Upper lobe of left lung (tissue), 6 donors: ENCODE measurements around the gene DIMT1. TPM values are rescaled to one million over a fixed set of nuclear protein-coding genes. Genes with fewer than 3 reads are reported as not detected.
A peak's percentile ranks its signal among the peaks of the same experiment; 100 is the strongest.

ENCODE experiments used
- ATAC-seq, 2 donors: fragments of 200-7000 bp; cut with Tn5 transposase; one replicate each; pipeline ENCODE4 v1.9.1; 2022; ENCODE audit warnings: mild to moderate bottlenecking in 2 of 2, moderate library complexity in 2 of 2; ENCODE audit not compliant: low FRiP score in 2 of 2
- DNase-seq, 2 donors: peaks; one replicate each; pipeline ENCODE4 v3.0.0-alpha.2; 2019 to 2020
- H3K27ac ChIP-seq, 4 donors: fragments of 200-600 bp; sonication (generic); one replicate each; pipeline ENCODE4 v1.5.1; 2016 to 2019
- H3K27me3 ChIP-seq, 4 donors: fragments of 200-600 bp; sonication (generic); one replicate each; pipeline ENCODE4 v1.5.1; 2017 to 2019
- H3K36me3 ChIP-seq, 4 donors: fragments of 200-600 bp; sonication (generic); one replicate each; pipeline ENCODE4 v1.5.1; 2016 to 2019
- H3K4me1 ChIP-seq, 4 donors: fragments of 200-600 bp; sonication (generic); one replicate each; pipeline ENCODE4 v1.5.1; 2018 to 2019
- H3K4me3 ChIP-seq, 4 donors: fragments of 200-600 bp; sonication (generic); one replicate each; pipeline ENCODE4 v1.5.1; 2017 to 2019; ENCODE audit warnings: mild to moderate bottlenecking in 2 of 4, moderate library complexity in 1 of 4
- H3K9me3 ChIP-seq, 4 donors: fragments of 200-600 bp; sonication (generic); one replicate each; pipeline ENCODE4 v1.5.1; 2018 to 2019
- EP300 ChIP-seq, 4 donors: sonication (generic); formaldehyde crosslinking; IDR thresholded peaks; one replicate each; pipeline ENCODE4 v1.5.1; 2017; ENCODE audit warnings: antibody characterized with exemption in 4 of 4, control low read depth in 2 of 4
- POLR2A ChIP-seq, 4 donors: fragments of 450-650 bp; IDR thresholded peaks; one replicate each; pipeline ENCODE4 v1.5.1; 2016 to 2017; ENCODE audit warnings: antibody characterized with exemption in 4 of 4, mild to moderate bottlenecking in 2 of 4
- POLR2AphosphoS5 ChIP-seq, 2 donors: sonication (generic); formaldehyde crosslinking; IDR thresholded peaks; one replicate each; pipeline ENCODE4 v1.5.1; 2017; ENCODE audit warnings: antibody characterized with exemption in 2 of 2
- WGBS, 2 donors: methylation state at CpG; one replicate each; pipeline ENCODE4 v1.1.5; 2017 to 2018; 5-methylcytosine and 5-hydroxymethylcytosine counted together
- total RNA-seq, 6 donors: library from RNA; depleted of rRNA in 4 of 6; stranded (reverse); fragments of >200 nt in 4 of 6; gene quantifications; one replicate each; pipeline versions ENCODE4 v1.1.0 to v1.2.1, GENCODE V29; 2016 to 2021
- TF ChIP-seq, protein P1 (sequence below), 6 experiments: fragments of 450-650 bp in 4 of 6; fragments of 200-600 bp in 2 of 6; sonication (generic) in 2 of 6; IDR thresholded peaks; one replicate each; pipeline ENCODE4 v1.5.1; 2016 to 2019; ENCODE audit warnings: antibody characterized with exemption in 6 of 6
- donor health status: DM: no; HTN: no; CAD: no; lungs with moderate emphysema.
- donor health status: DM: no; HTN: yes; CAD: no; lungs with severe emphysema.

DIMT1 gene
- total RNA-seq: 10 to 100 TPM in 3 of 6 donors, 1 to 10 TPM in 3; 2.1 to 24.5 (median 13.0) TPM

DNA sequence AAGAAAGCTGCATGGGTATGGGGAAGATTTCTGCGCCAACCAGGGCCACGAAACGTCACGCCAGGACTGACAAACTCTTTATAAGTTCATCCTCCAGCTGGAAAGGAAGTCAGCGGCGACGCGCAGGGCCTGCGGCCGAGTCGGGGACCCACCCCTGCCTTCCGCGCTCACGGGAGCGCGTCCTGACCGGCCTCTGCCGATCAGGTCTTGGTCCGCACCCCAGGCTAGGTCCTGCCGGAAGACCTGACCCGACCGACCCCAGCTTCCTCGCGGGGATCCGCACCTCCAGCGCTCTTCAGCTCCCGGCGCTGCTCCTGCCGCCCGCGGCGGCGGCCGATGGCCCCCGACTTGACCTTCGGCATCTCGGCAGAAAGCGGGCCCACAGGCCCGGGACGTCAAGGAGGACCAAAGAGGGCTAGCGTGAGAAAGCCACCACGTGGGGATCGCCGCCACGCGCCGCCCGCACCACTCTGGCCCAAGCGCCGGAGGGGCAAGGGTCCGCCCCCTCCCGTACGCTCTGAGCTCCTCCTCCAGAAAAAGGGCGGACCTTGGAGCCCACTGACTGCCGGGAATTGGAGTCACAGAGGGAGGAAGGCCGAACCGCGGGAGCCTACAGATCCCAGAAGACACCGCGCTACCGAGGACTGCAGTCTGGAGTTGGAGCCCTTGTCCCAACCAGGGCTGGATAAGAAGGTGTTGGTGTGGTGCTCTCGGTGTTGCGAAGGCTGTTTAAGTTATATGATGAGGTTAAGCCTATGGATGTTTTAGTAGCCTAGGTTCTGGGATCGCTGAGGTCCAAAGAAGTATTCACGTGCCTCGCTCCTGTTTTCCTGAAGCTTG is at the start of gene DIMT1:
TSS of gene DIMT1 (minus strand) at position 495 of the 840 bp plus-strand sequence. CDS start at position 362, 133 bp downstream.
- Histone ChIP-seq H3K4me1 (peaks cover 9 to 12% (median 10%) of the 10 kb centered on the region in 4 donors), H3K9me3 (no peaks in the 10 kb centered on the region), H3K27ac (peak within 1 kb of the TSS; percentile 88 to 94 (median 92)), H3K27me3 (no peaks in the 10 kb centered on the region), H3K4me3 (peak within 1 kb of the TSS; percentile 60 to 94 (median 83)), H3K36me3 (peaks cover 0 to 23% (median 12%) of the 10 kb centered on the region in 4 donors)
- ATAC-seq (peak; percentile 100), DNase-seq (peak; percentile 96 to 99)
- 0 to 1% methylated on average over 14 to 25 of the region's 66 CpGs for WGBS, 2 donors
- TF ChIP-seq POLR2AphosphoS5 (IDR thresholded peaks at IDR 0.05): peak; percentile 78 to 87
- TF ChIP-seq EP300 (IDR thresholded peaks at IDR 0.05): peak in 1 of 4 donors; percentile 3
- TF ChIP-seq, protein P1, sequence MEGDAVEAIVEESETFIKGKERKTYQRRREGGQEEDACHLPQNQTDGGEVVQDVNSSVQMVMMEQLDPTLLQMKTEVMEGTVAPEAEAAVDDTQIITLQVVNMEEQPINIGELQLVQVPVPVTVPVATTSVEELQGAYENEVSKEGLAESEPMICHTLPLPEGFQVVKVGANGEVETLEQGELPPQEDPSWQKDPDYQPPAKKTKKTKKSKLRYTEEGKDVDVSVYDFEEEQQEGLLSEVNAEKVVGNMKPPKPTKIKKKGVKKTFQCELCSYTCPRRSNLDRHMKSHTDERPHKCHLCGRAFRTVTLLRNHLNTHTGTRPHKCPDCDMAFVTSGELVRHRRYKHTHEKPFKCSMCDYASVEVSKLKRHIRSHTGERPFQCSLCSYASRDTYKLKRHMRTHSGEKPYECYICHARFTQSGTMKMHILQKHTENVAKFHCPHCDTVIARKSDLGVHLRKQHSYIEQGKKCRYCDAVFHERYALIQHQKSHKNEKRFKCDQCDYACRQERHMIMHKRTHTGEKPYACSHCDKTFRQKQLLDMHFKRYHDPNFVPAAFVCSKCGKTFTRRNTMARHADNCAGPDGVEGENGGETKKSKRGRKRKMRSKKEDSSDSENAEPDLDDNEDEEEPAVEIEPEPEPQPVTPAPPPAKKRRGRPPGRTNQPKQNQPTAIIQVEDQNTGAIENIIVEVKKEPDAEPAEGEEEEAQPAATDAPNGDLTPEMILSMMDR (IDR thresholded peaks at IDR 0.05): no peak
- TF ChIP-seq POLR2A (IDR thresholded peaks at IDR 0.05): peak in 2 of 4 donors; percentile 72 to 83

DNA sequence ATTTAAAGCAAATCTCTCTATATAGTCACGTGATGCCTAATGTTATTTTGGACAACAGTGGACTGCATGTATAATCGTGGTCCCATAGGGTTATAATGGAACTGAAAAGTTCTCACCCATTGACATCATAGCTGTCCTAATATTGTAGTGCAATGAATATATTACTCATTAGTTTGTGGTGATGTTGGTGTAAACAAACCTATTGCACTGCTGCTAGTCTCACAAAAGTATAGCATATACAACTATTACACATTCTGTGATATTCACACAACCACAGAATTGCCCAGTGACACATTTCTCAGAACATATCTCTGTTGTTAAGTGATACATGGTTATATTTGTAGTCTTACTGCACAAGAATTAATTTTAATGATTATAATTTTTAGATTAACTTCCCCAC is 46.6 kb upstream of the DIMT1 start:
- TF ChIP-seq, protein P1 (IDR thresholded peaks at IDR 0.05): no peak
- TF ChIP-seq EP300 (IDR thresholded peaks at IDR 0.05) (no peak), POLR2A (IDR thresholded peaks at IDR 0.05) (no peak), POLR2AphosphoS5 (IDR thresholded peaks at IDR 0.05) (no peak)
- WGBS, 2 donors: 88 to 95% methylated on average over 2 of the region's 2 CpGs
- Histone ChIP-seq H3K36me3 (peaks cover 0 to 42% (median 5%) of the 10 kb centered on the region in 4 donors), H3K4me3 (no peak overlapping the region), H3K27me3 (no peaks in the 10 kb centered on the region), H3K9me3 (no peaks in the 10 kb centered on the region), H3K27ac (no peak overlapping the region), H3K4me1 (peaks cover 0 to 2% (median 0%) of the 10 kb centered on the region in 4 donors)
- ATAC-seq: no peak
- DNase-seq: no peak

DNA sequence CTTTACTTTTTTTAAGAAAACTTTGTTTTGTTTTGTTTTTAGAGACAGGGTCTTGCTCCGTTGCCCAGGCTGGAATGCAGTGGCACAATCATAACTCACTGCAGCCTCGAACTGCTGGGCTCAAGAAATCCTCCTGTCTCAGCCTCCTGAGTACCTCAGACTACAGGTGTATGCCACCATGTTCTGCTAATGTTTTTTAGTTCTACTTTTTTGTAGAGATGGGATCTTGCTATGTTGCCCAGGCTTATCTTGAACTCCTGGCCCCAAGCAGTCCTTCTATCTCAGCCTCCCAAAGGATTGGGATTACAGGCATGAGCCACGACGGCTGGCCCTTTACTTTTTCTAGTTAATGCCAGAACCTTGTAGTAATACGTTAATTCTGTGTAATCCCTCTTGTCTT is 44.8 kb upstream of the DIMT1 start:
- peaks cover 0 to 41% (median 5%) of the 10 kb centered on the region in 4 donors for H3K36me3 ChIP-seq
- H3K27me3 ChIP-seq: no peaks in the 10 kb centered on the region
- WGBS, 2 donors: 93 to 98% methylated on average over 5 of the region's 5 CpGs
- H3K9me3 ChIP-seq: no peaks in the 10 kb centered on the region
- H3K4me1 ChIP-seq: peaks cover 0 to 2% (median 0%) of the 10 kb centered on the region in 4 donors
- no peak overlapping the region for H3K27ac ChIP-seq
- TF ChIP-seq, protein P1 (IDR thresholded peaks at IDR 0.05): no peak
- TF ChIP-seq EP300 (IDR thresholded peaks at IDR 0.05): no peak
- TF ChIP-seq POLR2A (IDR thresholded peaks at IDR 0.05): no peak
- TF ChIP-seq POLR2AphosphoS5 (IDR thresholded peaks at IDR 0.05): no peak
- DNase-seq: no peak
- no peak overlapping the region for H3K4me3 ChIP-seq
- ATAC-seq: no peak

DNA sequence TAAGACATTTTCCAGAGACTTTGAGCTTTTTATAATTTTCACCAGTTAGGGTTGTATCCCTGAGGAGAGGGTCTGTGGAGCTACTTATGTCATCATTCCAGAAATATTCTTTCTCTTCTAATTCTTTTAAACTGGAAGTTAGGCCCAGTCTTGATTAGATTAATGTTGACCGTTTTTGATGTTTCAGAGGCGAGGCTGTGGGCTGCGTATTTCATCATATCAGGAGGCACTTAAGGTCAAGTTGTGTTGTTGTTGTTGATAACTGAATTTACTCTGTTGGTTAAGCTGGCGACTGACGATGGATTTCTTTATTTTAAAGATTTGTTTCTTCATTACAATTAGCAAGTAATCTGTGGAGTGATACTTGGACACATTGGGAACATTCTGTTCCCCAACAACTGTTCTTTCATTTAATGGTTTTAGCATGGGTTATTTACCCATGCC is 28.9 kb upstream of the DIMT1 start:
- DNase-seq (no peak), ATAC-seq (peak in 1 of 2 donors; percentile 66)
- Histone ChIP-seq H3K36me3 (no peaks in the 10 kb centered on the region), H3K4me3 (no peak overlapping the region), H3K27ac (peak overlapping the region in 2 of 4 donors; percentile 58 to 65), H3K4me1 (peaks cover 9 to 27% (median 14%) of the 10 kb centered on the region in 4 donors), H3K9me3 (no peaks in the 10 kb centered on the region), H3K27me3 (no peaks in the 10 kb centered on the region)
- TF ChIP-seq EP300 (IDR thresholded peaks at IDR 0.05): peak in 2 of 4 donors; percentile 12 to 33
- TF ChIP-seq, protein P1 (IDR thresholded peaks at IDR 0.05): no peak
- 46 to 47% methylated on average over 5 of the region's 5 CpGs for WGBS, 2 donors
